Measurements from ENCODE around the gene RTN4.

DNA sequence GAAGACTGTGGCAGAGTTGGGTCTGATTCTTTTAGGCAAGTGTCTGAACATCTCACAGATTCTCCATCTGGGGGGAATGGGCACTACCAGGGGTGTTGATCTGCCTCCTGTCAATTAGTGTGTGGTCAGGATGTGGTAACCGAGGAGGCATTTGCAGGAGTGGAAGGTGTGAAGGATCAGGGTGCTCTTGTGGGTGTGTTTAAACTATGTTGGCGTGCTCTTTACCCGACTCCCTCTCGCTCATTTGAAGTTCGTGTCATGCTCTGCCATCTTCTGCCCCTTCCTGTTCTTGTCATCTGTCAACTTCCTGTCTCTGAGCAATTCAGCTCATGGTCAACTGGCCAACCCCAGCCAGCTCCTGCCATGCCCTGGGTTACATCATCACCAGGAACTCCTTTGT is 107.9 kb downstream of the RTN4 start:
- no peak for TF ChIP-seq POLR2A (IDR thresholded peaks at IDR 0.05; ENCODE audit: low read depth, low read length)
- no peak for TF ChIP-seq POLR2AphosphoS5 (IDR thresholded peaks at IDR 0.05; ENCODE audit: low read depth, low read length)

Data from GM12891 (cell line).